ENCODE measurements around the gene TIMM10B.

GRCh38 chr11:6476571-6476970, 4.7 kb upstream of the TIMM10B start:
- TF ChIP-seq CTCF (conservative IDR thresholded peaks at IDR 0.05; ENCODE audit: low read depth, low read length) (no peak), EZH2phosphoT487 (IDR thresholded peaks at IDR 0.05; ENCODE audit: borderline replicate concordance, low read length) (no peak), EZH2 (IDR thresholded peaks at IDR 0.05; ENCODE audit: low read length, unreplicated experiment) (no peak)

Data from PC-3 (cell line).